GM19351 (cell line): ENCODE data around the gene POLRMT.

Experiments
- ATAC-seq: cut with Tn5 transposase; IDR thresholded peaks from one replicate; pipeline ENCODE4 v1.9.1; 2021; ENCODE audit warnings: mild to moderate bottlenecking, moderate library complexity; ENCODE audit not compliant: unreplicated experiment

Gene POLRMT

DNA sequence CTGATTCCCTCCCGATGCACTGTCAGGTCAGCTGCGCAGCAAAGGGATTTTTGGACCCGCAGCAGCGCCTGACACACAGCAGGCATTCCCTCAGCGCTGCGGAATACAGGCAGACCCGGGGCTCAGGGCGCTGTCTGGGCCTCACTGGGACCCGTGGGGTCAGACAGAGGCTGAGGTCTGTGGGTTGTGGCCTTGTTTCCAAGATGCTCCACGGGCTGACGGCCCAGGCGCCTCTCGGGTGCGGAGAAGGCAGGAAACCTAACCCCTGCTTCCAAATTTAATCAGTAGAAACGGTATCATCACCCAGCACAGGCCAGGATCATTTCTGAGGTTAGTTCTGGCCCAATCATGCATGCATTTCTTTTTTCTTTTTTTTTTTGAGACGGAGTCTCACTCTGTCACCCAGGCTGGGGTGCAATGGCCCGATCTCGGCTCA, 30.4 kb upstream of the POLRMT start:
- no peak for ATAC-seq

DNA sequence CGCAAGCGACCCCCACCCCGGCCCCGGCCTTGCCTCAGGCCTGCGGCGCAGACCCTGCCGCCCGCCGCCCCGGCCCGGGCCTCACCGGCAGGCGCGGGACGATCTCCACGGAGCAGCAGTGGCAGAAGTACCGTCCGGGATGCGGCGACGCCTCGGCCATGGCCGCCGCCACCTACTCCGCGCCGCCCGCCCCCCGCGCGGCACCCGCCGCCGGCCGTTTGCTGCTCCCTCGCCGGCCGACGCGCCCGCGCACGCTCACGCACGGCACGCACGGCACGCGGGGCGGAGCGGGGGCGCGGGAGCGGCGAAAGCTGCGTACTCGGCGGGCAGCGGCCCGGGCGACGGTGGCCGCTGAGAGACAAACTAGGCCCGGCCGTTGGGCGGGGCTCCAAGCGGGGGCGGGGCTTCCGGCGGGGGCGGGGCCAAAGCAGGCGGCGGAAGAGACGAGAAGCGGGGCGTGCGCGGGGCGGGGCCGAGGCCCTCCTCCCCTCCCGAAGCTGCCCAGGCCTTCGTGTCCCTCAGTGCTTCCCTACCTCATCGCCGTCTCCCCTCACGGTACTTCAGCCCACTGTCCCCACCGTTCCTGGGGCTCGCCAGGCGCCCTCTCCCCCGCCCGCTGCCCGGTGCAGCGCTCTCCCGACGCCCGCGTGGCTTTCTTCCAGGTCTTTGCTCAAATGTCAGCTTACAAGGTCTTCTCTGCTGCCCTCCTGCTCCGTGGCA, 29.8 kb upstream of the POLRMT start, which contains the start of gene RNF126:
TSS of gene RNF126 (minus strand) at position 253 of the 720 bp plus-strand sequence. CDS start at position 160, 93 bp downstream.
- peak; percentile 66 for ATAC-seq

DNA sequence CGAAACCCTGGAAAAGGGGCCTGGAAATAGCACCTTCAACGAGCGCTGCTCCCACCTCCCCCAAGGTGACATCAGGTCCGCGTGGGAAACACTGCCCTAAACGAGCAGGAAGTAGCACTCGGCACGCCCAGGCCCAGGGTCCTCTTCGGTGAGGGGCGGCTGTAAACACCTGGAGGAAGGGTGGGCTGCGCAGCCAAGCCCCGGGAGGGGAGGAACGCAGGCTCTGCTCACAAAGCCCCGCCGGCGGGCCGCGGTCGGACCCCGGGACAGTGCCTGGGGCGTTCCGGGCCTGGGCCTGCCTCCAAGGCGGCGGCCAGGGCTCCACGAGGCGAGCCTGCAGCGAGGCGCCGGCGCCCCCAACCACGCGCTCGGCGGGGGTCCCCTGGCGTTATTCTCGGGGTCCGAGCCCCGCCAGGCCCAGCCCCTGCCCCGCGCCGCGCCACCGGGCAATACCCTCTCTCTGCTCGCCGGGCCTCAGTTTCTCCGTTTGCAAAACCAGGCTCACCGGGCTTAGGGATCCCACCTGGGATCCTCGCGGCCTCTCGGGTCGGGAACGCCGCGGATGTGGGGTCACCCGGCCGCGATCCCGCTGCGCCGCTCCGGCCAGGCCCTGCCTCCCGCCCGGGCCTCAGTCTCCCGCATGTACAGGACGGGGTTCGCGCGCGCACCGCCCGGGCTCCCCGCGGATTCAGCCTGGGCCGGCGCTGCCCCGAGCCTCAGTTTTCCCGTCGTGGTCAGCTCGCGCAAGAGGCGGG, 29.0 kb upstream of the POLRMT start:
- ATAC-seq = no peak

DNA sequence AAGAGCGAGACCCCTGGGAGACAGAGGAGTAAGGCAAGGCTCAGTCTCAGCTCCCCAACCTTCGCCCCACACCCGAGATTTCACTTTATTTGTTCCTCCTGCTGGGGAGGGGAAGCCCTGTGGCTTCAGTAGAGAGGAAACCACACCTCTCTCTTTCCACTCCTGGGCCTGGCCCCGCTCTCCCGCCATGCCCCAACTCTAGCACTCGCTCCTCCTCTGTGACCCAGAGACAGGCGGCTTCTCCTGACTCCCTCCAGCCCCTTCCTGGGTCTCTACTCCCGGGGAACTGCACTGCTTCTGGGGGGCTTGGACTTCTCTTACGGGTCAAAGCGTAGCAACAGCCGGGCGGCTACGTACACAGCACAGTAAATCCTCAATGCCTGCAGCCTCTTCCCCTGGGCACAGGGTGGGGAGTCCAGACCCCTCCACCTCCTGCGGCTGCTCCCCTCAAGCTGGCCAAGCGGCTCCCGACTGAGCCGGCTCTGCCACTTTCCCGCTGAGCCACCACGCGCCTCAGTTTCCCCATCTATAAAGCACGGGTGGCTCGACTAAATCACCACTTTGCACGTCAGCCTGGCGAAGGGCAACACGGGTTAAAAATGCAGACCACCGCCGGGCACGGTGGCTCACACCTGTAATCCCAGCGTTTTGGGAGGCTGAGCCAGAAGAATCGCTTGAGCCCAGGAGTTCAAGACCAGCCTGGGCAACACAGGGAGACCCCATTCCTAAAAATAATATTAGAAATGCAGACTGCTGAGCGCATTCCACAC, 28.3 kb upstream of the POLRMT start:
- no peak for ATAC-seq

DNA sequence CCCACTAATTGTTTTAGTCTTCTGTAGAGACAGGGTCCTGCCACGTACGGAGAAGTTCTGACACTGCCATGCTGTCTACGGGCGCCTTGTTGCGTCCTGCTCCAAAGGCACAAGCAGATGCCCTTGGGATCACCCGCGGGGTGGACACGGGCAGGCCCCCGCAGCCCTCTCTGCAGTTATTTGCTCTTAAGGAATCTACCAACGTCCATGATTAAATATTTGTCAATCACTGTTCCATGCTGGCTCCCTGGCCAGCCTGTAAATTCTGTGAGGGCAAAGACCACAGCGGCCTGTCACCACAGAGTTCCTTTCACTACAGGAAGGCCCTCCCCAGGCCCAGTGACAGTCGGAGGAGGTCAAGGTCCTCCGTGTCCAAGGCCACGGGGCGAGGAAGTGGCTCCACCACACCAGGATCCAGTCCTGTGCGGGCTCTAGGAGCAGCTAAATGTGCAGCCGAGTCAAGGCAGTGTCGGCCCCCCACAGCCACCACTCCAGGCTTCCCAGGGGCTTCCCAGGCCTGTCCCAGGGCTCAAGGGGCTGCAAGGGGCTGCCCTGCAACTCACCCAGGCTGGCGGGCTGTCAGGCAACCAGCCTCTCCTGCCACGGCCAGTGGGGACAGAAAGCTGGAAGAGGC, 27.6 kb upstream of the POLRMT start:
- no peak for ATAC-seq

DNA sequence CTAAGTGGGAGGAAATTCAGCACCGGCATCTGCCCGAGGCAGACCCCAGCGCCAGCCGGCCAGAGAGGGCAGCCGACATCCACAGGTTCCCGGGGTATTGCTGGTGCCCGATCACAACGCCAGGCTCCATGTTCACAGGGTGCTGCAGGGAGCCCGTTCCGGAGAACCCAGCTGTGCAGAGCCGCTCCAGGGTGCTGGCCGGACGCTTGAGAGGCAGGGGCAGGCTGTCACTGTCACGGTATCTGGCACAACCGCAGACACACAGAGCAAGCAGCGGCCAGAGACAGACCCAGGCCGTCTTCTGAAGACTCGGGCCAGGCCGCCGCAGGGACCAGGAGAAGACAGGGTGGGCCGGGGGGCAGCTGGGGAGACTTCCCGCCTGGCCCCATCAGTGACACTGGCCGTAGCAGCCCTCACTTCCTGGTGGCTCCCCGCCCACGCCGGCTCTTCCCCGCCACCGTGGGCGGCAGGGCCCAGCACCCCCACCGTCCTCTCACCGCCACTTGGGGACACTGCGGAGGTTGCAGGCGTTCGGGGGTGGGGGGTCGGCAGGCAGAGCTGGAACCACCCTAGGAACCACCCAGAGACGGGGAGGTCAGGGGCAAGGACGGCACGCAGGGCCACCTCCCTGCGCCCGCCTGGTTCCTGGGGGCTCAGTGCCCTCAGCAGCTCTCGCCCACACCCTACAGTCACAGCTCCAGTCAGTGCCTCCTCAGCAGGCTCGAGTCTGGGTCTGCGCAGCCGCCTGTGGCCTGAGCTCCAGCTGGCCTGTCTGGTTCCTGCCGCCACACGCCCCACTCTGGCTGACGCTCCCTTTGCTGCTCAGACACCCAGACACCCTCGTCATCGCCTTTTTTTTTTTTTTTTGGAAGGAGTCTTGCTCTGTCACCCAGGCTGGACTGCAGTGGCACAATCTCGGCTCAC, 25.8 kb upstream of the POLRMT start:
- ATAC-seq = no peak

DNA sequence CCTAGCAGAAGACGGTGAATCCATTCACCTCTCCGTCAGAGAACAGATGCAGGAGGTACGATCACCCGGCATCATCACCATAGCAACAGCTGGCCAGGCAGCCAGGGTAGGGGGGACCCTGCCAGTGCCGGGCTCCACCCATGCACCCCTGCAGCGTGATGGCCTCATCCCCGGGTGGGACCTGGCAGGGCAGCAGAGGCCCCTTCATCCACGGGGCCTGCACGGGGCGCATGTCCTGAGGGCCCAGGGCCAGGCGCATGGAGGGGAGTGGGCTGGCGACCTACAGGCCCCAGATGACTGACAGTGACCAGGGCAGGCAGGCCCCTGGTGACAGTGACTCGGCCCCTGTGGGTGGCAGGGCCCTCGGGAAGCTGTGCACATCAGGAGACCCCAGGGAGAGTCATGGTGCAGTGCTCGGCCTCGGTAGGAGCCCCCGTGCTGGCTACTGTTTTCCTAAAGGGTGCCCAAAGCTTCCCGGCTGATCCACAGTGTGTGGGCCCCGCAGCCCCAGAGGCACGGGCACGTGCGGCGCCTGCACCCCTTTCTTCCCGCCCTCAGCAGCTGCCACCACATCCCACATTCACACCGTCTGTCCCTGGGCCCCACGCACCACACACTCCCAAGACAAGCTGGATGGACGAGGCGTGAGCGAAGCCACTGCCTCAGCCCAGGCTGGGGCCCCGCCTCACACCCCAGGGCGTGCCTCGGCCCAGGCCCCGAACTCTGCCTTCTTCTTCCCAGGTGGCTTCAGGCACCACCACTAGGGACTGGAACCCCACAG, 24.9 kb upstream of the POLRMT start:
- ATAC-seq = no peak

DNA sequence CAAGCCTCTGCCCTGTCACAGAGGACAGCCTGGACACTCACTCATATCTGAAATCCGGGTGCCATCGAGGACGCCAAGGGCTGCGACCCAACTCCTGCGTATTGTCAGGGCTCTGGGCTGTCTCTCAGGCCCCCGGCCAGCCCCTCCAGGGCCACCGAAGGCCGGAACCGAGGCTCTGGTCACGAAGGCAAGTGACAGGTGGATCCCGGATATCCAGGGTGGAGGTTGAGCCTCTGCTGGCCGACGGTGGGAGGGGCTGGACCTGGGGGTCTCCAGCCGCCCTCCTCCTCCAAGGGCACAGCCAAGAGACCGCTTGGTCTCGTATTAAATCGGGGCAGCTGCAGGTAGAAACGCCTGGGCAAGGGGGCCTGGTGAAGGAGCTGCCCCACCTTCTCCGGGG, 24.3 kb upstream of the POLRMT start:
- ATAC-seq = no peak

DNA sequence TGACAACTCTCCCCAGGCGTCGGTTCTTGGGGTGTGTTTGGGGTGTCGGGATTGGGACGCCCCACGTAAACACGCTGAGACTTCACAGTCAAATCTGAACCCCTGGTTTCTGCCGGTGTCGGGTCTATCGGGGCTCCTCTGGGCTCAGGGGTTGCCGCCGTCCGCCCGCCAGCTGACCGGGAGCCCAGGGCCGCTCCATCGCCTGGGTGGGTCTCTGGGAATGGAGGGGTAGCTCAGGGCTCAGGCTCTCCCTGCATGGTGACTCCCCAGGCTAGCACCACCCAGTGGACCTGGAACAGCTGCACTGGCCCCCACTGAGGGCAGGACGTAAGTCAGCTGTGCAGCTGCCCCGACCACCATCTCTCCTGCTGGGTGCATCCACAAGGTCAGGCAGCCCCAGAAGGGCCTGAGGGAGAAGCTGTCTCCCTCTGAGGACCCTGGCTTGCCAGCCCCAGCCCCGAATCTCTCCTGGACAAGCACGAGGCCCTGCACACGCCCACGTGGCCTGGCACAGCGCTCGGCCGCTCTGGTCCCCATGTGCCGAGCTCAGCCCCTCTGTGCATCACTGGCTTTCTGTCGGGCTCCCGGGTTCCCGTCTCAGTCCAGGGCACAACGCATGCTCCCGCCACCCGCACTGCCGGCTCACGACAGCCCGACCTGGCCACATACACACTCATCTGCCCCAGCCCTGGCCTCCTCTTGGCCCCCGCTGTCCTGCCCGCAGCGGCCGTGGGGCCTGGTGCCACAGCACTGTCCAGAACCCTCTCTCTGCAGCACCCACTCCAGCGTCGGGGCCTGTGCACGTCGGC, 23.6 kb upstream of the POLRMT start:
- ATAC-seq = no peak

DNA sequence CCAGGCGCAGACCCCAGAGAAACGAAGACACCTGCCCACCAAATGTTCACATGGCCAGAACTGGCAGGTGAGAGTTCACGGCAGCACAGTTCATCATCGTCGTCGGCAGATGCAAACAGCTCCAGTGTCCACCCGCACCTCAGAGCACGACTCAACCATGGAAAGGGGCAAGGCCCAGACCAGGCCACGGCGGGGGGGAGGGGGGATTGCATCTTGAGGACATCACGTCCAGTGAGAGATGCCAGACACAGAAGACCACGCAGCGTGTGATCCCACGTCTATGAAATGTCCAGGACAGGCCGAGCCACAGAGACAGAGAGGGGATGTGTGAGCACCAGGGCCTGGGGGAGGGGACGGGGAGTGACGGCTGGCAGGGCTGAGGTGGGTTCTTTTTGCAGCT, 22.4 kb upstream of the POLRMT start:
- ATAC-seq = no peak

DNA sequence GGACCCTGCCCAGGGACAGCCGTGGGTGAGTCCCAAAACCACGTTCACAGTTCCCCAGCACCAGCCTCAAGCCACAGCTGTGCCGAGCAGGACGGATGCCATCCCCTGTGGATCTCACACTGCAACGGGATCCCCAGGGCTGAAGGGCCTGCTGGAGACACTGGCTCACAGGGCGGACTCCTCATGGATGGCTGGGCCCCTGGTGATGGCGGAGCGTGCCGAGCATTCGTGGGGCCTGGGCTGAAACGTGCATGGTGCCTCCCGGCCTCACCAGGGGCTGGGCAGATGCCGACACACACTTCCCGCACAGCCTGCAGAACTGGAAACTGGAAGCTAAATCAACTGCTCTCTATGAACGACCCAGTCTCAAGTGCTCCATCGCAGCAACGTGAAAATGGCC, 20.1 kb upstream of the POLRMT start:
- no peak for ATAC-seq

DNA sequence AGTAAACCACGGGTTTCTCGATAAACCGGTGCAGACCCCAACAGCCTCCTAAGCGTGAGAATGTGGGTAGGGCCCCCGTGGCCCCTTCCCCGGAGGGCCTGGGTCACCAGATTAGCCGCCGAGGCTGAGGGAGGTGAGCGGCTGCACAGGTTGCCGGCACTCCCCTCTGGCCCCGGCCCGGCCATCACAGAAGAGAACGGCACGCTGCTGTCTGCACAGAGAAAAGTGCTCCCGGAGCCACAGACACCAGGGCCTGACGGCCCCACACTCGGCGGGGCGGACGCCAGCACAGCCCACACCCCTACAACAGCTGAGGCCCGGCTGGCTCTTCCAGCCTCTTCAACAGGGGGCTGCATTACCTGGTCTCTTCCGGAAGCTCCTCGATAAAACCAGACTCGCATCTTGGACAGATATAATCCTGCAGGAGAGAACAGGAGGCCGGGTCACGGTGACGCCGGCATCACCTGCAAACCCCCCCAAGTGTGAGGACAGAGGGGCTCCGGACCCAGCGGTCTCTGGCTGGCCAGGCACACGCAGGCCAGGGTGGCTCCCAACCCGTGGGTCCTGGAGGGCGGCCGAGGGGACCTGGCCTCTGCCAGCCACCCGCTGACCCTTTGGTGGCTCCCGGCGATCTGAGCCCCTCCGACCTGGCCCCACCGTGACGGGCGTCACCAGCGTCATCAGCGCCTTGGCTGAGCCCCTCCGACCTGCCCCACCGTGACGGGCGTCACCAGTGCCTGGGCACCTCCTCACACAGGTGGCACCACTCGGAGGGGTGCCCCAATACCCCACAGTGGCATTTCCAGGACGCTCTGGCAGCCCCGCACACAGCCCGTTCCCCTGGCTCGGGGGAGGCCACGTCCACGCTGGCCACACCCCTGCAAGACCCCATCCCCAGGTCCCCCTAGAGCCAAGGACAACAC, 19.4 kb upstream of the POLRMT start:
- ATAC-seq = no peak

DNA sequence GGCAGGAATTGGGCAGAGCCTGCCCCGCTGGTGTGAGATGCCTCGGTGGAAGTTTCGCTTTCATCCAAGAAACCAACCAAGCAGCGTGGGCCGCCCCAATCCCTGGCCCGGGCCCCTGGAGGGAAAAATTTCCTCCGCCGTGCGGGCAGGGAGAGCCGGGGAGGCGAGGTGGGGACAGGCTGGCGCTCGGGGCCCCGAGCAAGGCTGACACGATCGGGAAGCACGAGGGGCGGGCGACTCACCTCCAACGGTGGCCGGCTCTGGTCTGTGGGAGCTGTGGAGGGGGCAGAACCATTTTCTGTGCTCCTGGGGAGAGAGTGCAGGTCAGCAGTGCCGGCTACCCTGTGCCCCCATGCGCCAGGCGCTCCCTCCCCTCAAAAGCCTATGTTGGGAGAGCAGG, 18.7 kb upstream of the POLRMT start:
- ATAC-seq = no peak

DNA sequence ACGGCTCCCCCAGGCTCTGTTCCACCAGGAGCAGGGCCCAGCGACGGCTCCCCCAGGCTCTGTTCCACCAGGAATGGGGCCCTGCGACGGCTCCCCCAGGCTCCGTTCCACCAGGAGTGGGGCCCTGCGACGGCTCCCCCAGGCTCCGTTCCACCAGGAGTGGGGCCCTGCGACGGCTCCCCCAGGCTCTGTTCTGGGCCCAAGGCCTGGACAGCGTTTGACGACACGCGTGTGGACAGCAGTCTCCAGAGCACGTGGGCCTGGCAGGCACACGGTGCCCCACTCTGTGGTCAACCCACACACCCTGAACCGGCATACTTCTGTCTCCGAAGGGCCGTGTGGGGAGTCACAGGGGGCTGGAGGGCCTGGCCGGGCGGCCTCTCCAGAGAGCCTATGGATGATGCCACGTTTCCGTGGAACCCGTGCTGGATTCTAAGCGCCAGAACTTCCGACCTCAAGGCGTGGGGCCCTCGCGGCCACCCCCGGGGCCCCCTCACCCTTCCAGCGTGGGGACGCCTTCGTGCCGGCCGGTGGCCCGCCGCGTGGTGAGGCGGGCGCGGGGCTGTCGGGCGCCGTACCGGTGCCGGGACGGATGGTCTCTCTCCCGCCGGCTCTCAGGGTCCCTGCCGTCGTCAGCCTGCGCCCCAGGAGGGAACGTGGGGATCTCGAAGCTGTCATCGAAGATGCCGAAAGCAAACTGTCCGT, 17.9 kb upstream of the POLRMT start:
- no peak for ATAC-seq

DNA sequence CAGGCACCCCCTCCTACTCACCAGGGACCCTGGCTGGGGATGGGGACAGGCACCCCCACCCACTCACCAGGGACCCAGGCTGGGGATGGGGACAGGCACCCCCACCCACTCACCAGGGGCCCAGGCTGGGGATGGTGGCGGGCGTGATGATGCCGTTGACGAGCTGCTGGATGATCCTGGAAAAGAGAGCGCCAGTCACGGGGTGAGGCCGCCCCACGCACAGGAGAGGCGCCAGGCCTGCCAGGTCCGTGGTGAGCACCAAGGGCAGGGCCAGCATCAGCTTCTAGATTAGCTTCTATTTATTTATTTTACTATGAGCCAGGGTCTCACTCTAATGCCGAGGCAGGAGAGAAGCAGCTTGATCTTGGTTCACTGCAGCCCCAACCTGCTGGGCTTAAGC, 16.8 kb upstream of the POLRMT start:
- ATAC-seq = no peak

DNA sequence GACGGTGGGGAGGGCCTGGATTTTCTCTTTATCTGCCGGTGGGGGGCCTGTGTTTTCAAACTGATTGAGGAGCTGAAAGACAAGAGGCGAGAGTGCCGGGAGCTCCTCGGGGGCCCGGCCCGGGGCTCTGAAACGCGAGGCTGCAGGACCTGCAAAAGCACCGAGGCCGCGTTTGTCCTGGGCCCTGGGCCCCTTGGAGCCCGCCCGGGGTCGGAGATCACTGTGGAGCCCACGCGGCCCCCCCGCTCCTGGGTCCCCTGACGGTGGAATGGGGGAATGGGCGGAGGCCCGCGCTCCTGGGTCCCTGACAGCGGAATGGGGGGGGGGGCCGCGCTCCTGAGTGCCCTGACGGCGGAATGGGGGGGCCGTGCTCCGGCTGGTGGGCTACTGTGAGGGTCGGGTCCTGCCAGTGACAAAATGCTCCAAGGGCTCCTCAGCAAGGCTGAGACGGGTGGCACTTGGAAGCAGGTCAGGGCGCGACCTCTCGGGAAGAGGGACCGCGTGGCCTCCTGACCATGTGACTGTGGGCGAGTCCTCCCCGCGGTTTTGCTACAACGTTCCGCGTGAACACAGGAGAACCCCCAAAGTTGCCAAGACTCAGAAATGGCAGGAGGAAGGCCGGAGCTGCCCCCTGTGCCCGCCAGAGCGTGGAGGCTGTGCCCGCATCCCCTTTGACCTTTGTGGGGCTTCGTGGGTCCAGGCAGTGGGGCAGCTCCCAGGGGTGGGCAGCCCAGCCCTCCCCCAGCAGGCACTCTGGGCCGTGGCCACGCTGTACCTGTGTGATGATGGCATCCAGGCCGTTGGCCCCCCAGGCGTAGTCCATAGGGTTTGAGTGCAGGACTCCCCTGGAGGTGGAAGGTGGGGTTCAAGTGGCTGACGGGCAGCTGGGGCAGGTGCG, 15.8 kb upstream of the POLRMT start:
- ATAC-seq = no peak
